Fibroblast of pulmonary artery (primary cell): Measurements from ENCODE around the gene LCP2.
A peak's percentile ranks its signal among the peaks of the same experiment; 100 is the strongest.

Experiments
- DNase-seq: peaks from one replicate; pipeline ENCODE4 v3.0.0-alpha.2; 2010; ENCODE audit warnings: low read depth
- H3K4me3 ChIP-seq: replicated peaks from 2 replicates; pipeline ENCODE4 v1.5.1; 2011; ENCODE audit warnings: low read depth, mild to moderate bottlenecking, control low read depth, low read length, moderate library complexity
- TF ChIP-seq, protein P1 (sequence below): IDR thresholded peaks from 2 replicates; pipeline ENCODE4 v1.5.1; 2011; ENCODE audit warnings: mild to moderate bottlenecking, control low read depth, low read length, inconsistent platforms; ENCODE audit errors: missing control alignments

Gene LCP2

DNA sequence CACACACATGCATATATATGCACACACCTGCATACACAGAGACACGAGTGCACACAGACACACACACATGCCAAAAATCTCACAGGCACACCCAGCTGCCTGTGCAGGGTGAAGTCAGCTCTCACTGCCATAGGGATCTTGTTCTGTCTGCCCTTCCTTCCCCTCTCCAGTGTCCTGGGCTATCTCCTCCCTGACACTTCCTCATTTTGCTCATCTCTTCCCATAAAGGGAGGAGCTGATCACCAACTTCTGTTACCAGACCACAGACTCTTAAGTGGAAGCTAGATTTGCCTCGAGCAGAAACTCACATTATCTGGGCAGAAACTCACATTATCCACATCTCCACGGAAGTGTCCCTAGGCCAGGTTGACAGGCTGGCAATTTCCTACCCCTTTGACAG lies 28.7 kb downstream of the LCP2 start:
- DNase-seq, result no peak
- TF ChIP-seq, protein P1, sequence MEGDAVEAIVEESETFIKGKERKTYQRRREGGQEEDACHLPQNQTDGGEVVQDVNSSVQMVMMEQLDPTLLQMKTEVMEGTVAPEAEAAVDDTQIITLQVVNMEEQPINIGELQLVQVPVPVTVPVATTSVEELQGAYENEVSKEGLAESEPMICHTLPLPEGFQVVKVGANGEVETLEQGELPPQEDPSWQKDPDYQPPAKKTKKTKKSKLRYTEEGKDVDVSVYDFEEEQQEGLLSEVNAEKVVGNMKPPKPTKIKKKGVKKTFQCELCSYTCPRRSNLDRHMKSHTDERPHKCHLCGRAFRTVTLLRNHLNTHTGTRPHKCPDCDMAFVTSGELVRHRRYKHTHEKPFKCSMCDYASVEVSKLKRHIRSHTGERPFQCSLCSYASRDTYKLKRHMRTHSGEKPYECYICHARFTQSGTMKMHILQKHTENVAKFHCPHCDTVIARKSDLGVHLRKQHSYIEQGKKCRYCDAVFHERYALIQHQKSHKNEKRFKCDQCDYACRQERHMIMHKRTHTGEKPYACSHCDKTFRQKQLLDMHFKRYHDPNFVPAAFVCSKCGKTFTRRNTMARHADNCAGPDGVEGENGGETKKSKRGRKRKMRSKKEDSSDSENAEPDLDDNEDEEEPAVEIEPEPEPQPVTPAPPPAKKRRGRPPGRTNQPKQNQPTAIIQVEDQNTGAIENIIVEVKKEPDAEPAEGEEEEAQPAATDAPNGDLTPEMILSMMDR, result no peak
- no peak overlapping the region for H3K4me3 ChIP-seq

DNA sequence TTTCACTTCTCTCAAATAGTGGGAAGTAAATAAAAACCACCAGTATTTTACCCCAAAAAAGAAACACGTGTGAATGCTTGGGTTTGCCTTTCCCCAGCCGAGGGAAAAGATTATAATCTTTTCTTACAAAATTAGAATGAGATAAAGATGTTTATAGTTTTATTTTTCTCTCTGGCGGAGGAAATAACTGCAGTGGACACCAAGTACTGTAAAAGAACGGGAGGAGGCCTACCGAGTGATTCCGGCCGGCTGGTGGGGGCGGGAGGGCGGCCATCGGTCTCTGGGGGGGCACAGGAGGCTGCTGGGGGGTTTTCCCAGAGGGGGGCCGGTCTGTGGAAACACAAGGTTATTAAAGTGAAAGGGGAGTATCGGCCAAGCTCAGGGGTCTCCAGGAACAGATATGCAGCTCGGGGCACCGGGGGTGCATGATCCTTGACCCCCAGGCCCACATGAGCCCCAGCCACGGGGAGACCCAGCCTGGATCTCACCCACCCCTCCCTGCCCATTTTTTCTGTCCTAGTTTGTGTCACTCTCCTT lies 29.4 kb downstream of the LCP2 start:
- H3K4me3 ChIP-seq, result no peak overlapping the region
- no peak for DNase-seq
- TF ChIP-seq, protein P1, result no peak

DNA sequence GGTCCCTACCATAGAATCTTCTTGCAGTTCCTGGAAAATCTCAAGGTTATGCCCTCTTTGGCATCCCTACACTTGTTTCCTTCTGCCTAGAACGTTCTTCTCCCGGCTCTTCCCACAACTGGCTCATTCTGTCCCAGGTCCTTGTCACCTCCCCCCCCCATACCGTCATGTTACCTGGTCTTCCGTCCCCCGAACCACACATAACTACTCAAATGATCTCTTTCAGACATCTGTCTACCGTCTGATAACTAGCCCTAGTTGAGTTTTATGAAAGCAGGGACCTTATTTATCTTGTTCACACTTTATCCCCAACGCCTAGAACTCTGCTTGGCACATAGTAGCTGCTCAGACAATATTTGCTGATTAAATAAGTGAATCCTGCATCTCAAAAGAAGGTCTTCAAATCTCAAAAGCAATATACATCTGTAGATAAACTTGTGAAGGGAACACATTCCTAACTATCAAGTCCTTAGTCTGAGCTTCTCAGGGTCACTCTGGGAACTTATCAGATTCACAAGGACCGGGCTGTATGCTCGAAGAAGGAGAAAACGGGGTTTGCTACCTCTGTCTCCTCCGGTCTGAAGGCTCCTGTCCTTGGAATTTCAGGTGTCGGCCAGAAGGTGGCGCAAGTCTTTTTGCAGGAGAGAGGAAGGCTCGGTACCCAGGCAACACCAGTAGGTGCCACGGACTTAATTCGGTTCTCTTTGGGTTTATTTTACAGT lies 30.0 kb downstream of the LCP2 start:
- H3K4me3 ChIP-seq, result no peak overlapping the region
- TF ChIP-seq, protein P1, result peak; percentile 87

DNA sequence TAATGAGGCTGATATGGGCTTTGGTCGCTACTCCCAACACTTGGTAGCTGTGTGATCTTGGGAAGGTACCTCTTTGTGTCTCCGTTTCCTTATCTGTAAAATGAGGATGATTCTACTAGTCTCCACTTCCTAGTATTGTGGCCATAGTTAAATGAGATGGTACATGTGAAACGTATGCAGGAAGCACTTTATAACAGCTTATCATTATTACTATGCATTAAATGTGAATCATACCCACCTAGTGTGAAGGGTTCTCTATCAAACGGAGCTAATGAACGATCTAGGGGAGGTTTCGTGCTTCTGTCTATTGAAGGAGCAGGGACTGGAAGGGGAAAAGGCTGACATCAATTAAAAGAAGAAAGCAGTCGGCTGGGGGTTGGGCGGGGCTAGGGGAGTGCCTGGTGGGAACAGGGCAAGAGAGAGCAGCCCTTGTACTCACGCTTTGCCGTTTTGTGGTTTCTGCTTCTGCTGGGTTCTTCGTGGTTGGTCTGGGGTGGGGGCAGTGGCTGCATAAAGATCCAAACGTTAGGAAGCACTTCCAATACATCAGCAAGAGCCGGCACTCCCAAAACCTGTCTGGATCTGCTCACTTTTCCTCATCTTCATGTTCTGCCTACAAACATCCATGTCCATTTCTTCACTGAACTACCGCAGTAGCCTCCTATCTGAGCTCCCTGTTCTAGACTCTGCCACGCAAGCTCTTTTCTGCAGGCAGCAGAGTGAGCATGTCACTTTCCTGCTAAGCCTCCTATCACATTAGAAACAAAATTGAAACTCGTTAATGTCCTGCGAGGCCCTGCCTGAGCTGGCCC lies 30.8 kb downstream of the LCP2 start:
- TF ChIP-seq, protein P1, result no peak
- H3K4me3 ChIP-seq, result no peak overlapping the region
- DNase-seq, result no peak

More for the DNA sequence above, 30.0 kb downstream of the LCP2 start:
- DNase-seq, result peak; percentile 80

DNA sequence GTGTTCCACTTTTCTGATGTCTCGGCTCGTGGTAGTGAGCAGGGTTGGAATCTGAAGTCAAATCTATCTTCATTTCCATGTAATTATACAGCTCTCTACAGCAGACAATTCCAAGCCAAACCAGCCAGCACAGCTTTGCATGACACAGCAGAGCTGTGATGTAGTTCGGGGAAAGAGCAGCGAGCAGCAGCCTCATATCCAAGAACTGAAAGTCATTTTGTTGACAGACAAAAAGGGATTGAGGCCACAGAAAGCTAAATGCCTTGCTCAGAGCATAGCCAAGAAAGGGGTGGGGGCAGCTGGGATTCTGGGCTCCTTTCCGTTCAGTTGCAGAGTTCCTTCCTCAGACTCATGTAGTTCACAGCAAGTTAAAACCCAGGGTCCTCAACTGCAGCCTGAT lies 32.1 kb downstream of the LCP2 start:
- DNase-seq, result peak; percentile 27
- TF ChIP-seq, protein P1, result no peak
- H3K4me3 ChIP-seq, result no peak overlapping the region

DNA sequence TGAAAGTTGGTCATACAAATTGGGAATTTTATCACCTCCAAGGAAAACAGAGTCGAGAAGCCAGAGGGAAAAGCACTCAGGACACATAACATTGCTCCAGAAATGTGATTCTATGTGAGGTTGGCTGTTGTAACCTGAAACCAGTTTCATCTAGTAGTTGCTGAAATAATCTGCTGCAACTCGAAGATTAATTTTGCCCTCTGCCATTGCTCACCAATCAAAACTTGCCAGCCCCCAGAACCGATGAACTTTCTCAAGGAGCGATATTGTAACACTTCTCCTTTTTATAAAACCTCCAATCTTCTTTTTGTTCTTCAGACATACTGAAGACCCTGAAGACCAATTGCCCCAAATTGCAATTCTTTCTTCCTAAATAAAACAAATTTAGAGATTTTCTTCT lies 33.7 kb downstream of the LCP2 start:
- TF ChIP-seq, protein P1, result no peak
- H3K4me3 ChIP-seq, result no peak overlapping the region
- no peak for DNase-seq
